Stomach (tissue), 4 donors: ENCODE data around the gene NCOA1.

Source experiments
- EP300 ChIP-seq: sonication (generic); formaldehyde crosslinking; IDR thresholded peaks from one replicate; pipeline ENCODE4 v1.6.1; 2017; ENCODE audit warnings: antibody characterized with exemption
- POLR2A ChIP-seq, 4 donors: fragments of 450-650 bp; IDR thresholded peaks; one replicate each; pipeline ENCODE4 v1.6.1; 2016; ENCODE audit warnings: antibody characterized with exemption in 4 of 4, control low read depth in 2 of 4, mild to moderate bottlenecking in 1 of 4, moderate library complexity in 1 of 4
- POLR2AphosphoS5 ChIP-seq, 3 donors: sonication (generic); formaldehyde crosslinking; IDR thresholded peaks; one replicate each; pipeline ENCODE4 v1.6.1; 2016; ENCODE audit warnings: antibody characterized with exemption in 3 of 3
- TF ChIP-seq, protein P1 (sequence below), 7 experiments: fragments of 450-650 bp in 4 of 7; fragments of 200-600 bp in 3 of 7; sonication (generic) in 3 of 7; IDR thresholded peaks; one replicate each; pipeline ENCODE4 v1.5.1; 2016 to 2019; ENCODE audit warnings: antibody characterized with exemption in 7 of 7, control low read depth in 2 of 7, mild to moderate bottlenecking in 1 of 7

DNA sequence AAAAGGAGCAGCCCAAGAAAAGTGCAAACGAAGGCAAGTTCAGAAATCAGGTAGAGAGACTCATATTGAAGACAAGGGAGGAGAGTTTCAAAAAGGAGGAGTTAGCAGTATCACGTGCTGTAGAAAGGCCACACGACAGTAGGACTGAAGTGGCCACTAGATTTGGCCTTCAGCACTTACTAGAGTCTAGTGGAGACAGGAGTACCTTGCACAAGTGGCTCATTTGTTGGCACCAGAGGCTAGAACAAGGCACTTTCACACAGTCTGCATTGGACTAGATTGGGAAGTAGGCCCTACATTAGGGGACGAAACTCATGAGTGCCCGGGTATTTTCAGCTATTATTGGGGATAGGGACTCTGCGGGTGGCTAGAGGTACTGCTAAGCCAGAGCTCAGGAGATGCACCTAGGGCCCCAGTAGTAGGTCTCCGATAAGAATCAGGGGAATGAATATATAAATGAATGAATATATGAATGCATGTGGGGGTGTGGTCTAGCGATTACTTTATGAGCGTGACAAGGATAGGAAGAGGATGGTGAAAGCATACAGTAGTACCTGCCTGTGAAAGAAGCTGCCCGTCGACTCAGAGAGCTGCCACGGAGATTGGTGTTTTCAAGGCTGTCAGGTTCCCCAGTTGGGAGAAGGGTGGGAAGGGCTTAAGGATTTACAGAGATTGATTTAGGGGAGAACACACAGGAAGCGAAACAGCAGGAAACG, 1.4 kb upstream of the NCOA1 start:
- TF ChIP-seq, protein P1, sequence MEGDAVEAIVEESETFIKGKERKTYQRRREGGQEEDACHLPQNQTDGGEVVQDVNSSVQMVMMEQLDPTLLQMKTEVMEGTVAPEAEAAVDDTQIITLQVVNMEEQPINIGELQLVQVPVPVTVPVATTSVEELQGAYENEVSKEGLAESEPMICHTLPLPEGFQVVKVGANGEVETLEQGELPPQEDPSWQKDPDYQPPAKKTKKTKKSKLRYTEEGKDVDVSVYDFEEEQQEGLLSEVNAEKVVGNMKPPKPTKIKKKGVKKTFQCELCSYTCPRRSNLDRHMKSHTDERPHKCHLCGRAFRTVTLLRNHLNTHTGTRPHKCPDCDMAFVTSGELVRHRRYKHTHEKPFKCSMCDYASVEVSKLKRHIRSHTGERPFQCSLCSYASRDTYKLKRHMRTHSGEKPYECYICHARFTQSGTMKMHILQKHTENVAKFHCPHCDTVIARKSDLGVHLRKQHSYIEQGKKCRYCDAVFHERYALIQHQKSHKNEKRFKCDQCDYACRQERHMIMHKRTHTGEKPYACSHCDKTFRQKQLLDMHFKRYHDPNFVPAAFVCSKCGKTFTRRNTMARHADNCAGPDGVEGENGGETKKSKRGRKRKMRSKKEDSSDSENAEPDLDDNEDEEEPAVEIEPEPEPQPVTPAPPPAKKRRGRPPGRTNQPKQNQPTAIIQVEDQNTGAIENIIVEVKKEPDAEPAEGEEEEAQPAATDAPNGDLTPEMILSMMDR (IDR thresholded peaks at IDR 0.05): no peak
- TF ChIP-seq POLR2A (IDR thresholded peaks at IDR 0.05): no peak
- no peak for TF ChIP-seq POLR2AphosphoS5 (IDR thresholded peaks at IDR 0.05)
- no peak for TF ChIP-seq EP300
